HG02798 (cell line): ENCODE data around the gene DHDH.

Experiments used
- ATAC-seq: cut with Tn5 transposase; IDR thresholded peaks from one replicate; pipeline ENCODE4 v1.9.1; 2021; ENCODE audit warnings: mild to moderate bottlenecking; ENCODE audit not compliant: unreplicated experiment, poor library complexity

DHDH gene

DNA sequence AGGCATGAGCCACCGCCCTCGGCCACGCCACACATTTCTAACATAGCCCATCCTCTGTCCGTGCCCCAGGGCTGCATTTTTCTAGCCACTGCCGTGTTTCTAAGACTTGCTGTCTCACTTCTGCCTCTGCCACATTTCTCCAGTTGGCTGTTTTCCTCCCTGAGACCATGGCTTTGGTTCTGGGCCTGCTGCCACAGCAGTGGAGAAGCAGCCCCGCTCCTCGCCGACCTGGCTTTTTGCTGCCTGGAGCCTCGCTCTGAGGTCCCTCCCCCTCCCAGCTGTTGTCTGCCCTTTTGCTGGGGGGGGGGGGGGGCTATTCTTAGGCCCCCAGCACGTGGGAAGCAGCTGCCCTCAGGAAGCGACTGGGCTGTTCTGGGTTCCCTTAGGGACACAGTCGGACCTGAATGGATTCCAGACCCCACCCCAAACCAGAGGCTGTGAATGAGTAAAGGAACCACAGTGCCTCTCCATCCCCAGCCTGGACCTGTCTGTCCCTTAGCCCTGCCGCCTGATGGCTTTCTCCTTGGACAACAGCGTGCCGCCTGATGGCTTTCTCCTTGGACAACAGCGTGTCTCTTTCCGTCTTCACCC is 56.3 kb downstream of the DHDH start:
- ATAC-seq: no peak

GRCh38 chr19:48990400-48990799 is 56.9 kb downstream of the DHDH start:
- ATAC-seq: no peak

GRCh38 chr19:48991011-48991609 is 57.6 kb downstream of the DHDH start:
- ATAC-seq: no peak

DNA sequence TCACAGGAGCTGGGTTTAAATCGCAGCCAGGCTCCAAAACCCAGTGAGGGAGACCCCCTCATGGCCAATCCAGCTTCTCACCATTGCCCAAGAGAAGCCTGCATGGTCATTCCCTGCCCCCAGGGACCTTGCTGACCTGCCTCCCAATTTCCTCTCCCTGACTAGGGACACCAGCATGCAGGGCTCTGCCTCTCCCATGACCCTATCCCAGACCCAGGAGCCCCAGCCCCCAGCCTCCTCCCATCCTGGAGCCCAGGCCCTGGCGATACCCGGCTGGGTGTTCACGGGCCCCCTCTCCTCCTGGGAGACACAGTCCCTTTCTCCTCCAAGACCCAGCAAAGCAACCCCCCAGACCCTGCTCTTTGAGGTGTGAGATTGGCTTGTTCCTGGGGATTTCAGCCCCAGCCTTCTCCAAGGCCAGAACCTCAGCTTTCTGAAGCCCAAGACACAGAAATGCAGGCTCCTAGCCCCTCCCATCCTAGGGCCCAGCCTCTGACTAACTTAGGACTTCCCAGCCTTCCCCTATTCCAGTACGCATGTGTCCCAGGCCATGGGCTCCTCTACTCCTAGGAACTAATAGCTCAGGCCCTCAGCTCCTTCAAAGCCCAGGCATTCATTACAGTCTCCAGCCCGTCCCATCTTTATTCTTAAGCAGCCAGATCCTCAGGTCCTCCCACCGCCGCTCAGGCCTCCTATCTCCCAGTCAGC is 58.5 kb downstream of the DHDH start:
- ATAC-seq: no peak

- ATAC-seq: no peak
These were observed 59.2 kb downstream of the DHDH start for GRCh38 chr19:48992581-48993174.

DNA sequence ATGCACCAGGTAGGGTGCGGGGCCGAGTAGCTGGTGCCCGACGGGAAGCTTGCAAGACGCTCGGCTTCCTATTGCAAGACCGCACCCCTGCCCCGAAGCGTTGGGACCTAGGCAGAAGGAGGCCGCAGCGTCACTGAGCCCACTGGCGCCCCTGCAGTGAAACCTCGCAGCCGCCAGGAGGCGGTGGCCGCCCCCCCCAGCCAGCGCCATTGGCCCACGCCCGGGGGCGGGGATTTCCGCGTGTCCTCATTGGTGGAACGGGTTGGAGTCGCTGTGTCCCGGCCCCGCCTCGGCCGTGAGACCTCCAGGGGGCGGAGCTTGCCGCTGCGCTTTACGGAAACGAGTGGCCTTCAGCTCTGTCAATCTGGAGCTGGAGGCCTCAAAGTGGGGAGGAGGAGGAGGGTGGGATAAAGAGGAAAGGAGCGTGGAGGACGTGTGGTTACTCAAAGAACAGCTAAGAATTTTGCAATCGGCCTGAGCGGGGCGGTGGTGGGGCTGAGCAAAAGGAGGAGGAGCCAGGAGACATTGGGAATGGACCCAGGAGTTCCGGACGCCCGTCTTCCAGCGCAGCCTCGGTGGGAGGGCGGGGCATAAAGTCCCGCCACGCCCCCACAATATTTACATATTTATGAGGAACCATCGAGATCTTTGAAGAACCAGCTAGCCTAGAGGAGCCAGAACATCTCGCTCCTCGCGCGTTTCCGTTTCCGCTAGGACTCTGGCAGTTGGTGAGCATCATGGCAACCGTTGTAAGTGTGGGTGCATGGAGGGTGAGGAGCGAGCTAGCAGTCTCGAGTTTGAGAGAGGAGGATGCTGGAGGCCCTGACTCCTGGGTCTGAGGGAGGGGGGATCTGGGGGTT is 59.9 kb downstream of the DHDH start, which contains the start of the genes GYS1 and RUVBL2:
GYS1 (minus strand) TSS at position 135 of the 860 bp plus-strand sequence. CDS start 197 bp downstream, outside the sequence.
RUVBL2 (plus strand) TSS at position 713 of the 860 bp plus-strand sequence; CDS start at position 738, 25 bp downstream.
- ATAC-seq: peak; percentile 93

DNA sequence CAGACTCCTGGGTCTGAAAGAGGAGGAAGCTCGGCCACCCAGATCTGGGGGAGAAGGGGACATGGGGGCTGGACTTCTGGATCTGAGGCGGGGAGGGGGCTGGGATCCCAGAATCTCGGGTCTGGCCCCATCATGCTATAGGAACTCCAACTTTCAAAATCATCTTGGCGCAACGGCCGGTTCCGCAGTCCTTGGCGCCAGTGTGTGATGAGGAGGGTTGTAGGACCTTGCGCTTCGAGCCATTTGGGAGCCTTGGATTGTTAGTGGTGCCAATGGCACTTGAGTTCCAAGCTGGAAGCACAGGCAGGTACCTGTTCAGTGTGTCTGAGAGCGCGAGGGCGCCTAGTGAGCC is 60.5 kb downstream of the DHDH start:
- no peak for ATAC-seq
